ENCODE measurements around the gene ECT2L.

ECT2L gene

GRCh38 chr6:138830248-138830647, 34.4 kb downstream of the ECT2L start:
- Histone ChIP-seq H3K4me3 (ENCODE audit: insufficient read depth, low read length, poor library complexity, severe bottlenecking) (no peak overlapping the region), H3K9me3 (ENCODE audit: insufficient read depth, low read length) (no peaks in the 10 kb centered on the region), H3F3A (ENCODE audit: insufficient read depth) (no peaks in the 10 kb centered on the region), H3K27me3 (ENCODE audit: low read length) (no peaks in the 10 kb centered on the region), H4K20me1 (ENCODE audit: low read depth, low read length) (no peaks in the 10 kb centered on the region), H3K4me2 (ENCODE audit: low read depth, low read length, poor library complexity, severe bottlenecking) (no peak overlapping the region), H3K9me2 (replicated peaks; ENCODE audit: insufficient read depth, low read length) (no peaks in the 10 kb centered on the region), H3K36me3 (ENCODE audit: low read length) (no peaks in the 10 kb centered on the region), H3K27ac (ENCODE audit: low read depth, low read length) (no peak overlapping the region), H3K79me2 (ENCODE audit: insufficient read depth, low read length) (no peaks in the 10 kb centered on the region), H2AFZ (ENCODE audit: low read depth, low read length, severe bottlenecking) (no peak overlapping the region), H3K9ac (ENCODE audit: low read length) (no peak overlapping the region)
- no peak for TF ChIP-seq EZH2phosphoT487 (conservative IDR thresholded peaks at IDR 0.05; ENCODE audit: low read length)
- TF ChIP-seq CTCF (IDR thresholded peaks at IDR 0.05; ENCODE audit: insufficient read depth, low read length, poor library complexity, severe bottlenecking), result no peak

GRCh38 chr6:138832182-138832581, 36.3 kb downstream of the ECT2L start:
- Histone ChIP-seq H3K27ac (ENCODE audit: low read depth, low read length) (no peak overlapping the region), H2AFZ (ENCODE audit: low read depth, low read length, severe bottlenecking) (no peak overlapping the region)

GRCh38 chr6:138833816-138834539, 38.1 kb downstream of the ECT2L start:
- H3F3A ChIP-seq (ENCODE audit: insufficient read depth), result no peaks in the 10 kb centered on the region
- H3K9ac ChIP-seq (ENCODE audit: low read length), result no peak overlapping the region
- no peaks in the 10 kb centered on the region for H3K9me3 ChIP-seq (ENCODE audit: insufficient read depth, low read length)
- no peak overlapping the region for H3K4me3 ChIP-seq (ENCODE audit: insufficient read depth, low read length, poor library complexity, severe bottlenecking)
- no peak for TF ChIP-seq EZH2phosphoT487 (conservative IDR thresholded peaks at IDR 0.05; ENCODE audit: low read length)
- no peak for TF ChIP-seq CTCF (IDR thresholded peaks at IDR 0.05; ENCODE audit: insufficient read depth, low read length, poor library complexity, severe bottlenecking)
- H4K20me1 ChIP-seq (ENCODE audit: low read depth, low read length), result no peaks in the 10 kb centered on the region
- no peaks in the 10 kb centered on the region for H3K9me2 ChIP-seq (replicated peaks; ENCODE audit: insufficient read depth, low read length)
- H3K27ac ChIP-seq (ENCODE audit: low read depth, low read length), result no peak overlapping the region
- H3K36me3 ChIP-seq (ENCODE audit: low read length), result no peaks in the 10 kb centered on the region
- H3K27me3 ChIP-seq (ENCODE audit: low read length), result no peaks in the 10 kb centered on the region
- no peak overlapping the region for H2AFZ ChIP-seq (ENCODE audit: low read depth, low read length, severe bottlenecking)
- H3K4me2 ChIP-seq (ENCODE audit: low read depth, low read length, poor library complexity, severe bottlenecking), result no peak overlapping the region
- no peaks in the 10 kb centered on the region for H3K79me2 ChIP-seq (ENCODE audit: insufficient read depth, low read length)

More at GRCh38 chr6:138832182-138832581, 36.3 kb downstream of the ECT2L start:
- no peak for TF ChIP-seq CTCF (IDR thresholded peaks at IDR 0.05; ENCODE audit: insufficient read depth, low read length, poor library complexity, severe bottlenecking)
- no peak for TF ChIP-seq EZH2phosphoT487 (conservative IDR thresholded peaks at IDR 0.05; ENCODE audit: low read length)
- no peak overlapping the region for H3K9ac ChIP-seq (ENCODE audit: low read length)
- no peaks in the 10 kb centered on the region for H4K20me1 ChIP-seq (ENCODE audit: low read depth, low read length)
- H3K4me2 ChIP-seq (ENCODE audit: low read depth, low read length, poor library complexity, severe bottlenecking), result no peak overlapping the region
- H3K79me2 ChIP-seq (ENCODE audit: insufficient read depth, low read length), result no peaks in the 10 kb centered on the region
- H3F3A ChIP-seq (ENCODE audit: insufficient read depth), result no peaks in the 10 kb centered on the region
- no peaks in the 10 kb centered on the region for H3K27me3 ChIP-seq (ENCODE audit: low read length)
- H3K36me3 ChIP-seq (ENCODE audit: low read length), result no peaks in the 10 kb centered on the region
- no peaks in the 10 kb centered on the region for H3K9me3 ChIP-seq (ENCODE audit: insufficient read depth, low read length)
- H3K9me2 ChIP-seq (replicated peaks; ENCODE audit: insufficient read depth, low read length), result no peaks in the 10 kb centered on the region
- no peak overlapping the region for H3K4me3 ChIP-seq (ENCODE audit: insufficient read depth, low read length, poor library complexity, severe bottlenecking)
